Motor neuron (in vitro differentiated cells): ENCODE measurements around the gene SPATA46. TPM values are rescaled to one million over a fixed set of nuclear protein-coding genes. Genes with fewer than 3 reads are reported as not detected.

Experiments used
- ATAC-seq, 8 experiments: fragments of 200-7000 bp; cut with Tn5 transposase; replicated peaks in 6 of 8; 2 replicates each; pipeline ENCODE4 v1.8.0; 2021; ENCODE audit warnings: mild to moderate bottlenecking in 8 of 8, moderate library complexity in 8 of 8
- H3K27ac ChIP-seq, 2 donors: fragments of 250-450 bp; sonication (Bioruptor Pico); 2 replicates each; pipeline ENCODE4 v1.9.0; 2021; ENCODE audit warnings: antibody characterized with exemption in 2 of 2, mild to moderate bottlenecking in 2 of 2, moderate library complexity in 1 of 2
- H3K4me1 ChIP-seq, 2 donors: fragments of 250-450 bp; sonication (Bioruptor Pico); replicated peaks in 1 of 2; 2 replicates each; pipeline ENCODE4 v1.6.1; 2021; ENCODE audit warnings: antibody characterized with exemption in 2 of 2, mild to moderate bottlenecking in 2 of 2, moderate library complexity in 1 of 2
- H3K4me3 ChIP-seq, 5 donors: fragments of 250-450 bp; sonication (Bioruptor Pico); 2 replicates each; pipeline ENCODE4 v1.9.0; 2021; ENCODE audit warnings: antibody characterized with exemption in 5 of 5, mild to moderate bottlenecking in 5 of 5, moderate library complexity in 4 of 5
- WGBS, 10 experiments: fragments of 450-650 bp; shearing (Covaris generic); methylation state at CpG; one replicate each; pipeline ENCODE4 v1.0.0; 2022; 5-methylcytosine and 5-hydroxymethylcytosine counted together
- in situ Hi-C, 9 experiments: fragments of 400-800 bp; cut with MboI; loops; one replicate each; pipeline ENCODE4 v1.15.0; 2021; ENCODE audit warnings: low sequenced_read_pairs in 9 of 9, low pct_unique_long_range_greater_than_20kb in 2 of 9; ENCODE audit not compliant: unreplicated experiment in 9 of 9
- total RNA-seq, 8 experiments: library from RNA; unstranded; fragments of 300-600 nt; gene quantifications; 2 replicates each; pipeline versions ENCODE4 v1.2.3 to v1.2.4, GENCODE V29; 2022

SPATA46 gene
- total RNA-seq, 8 experiments from 2014 or later = 0.49 to 2.7 (median 1.1) TPM; not detected in 2

- in situ Hi-C loops = loop anchor here in 1 of 9 experiments (25.0 kb wide), 1 partner anchor 602 kb away; no protein-coding TSS in a partner anchor
- WGBS, 10 experiments = 25 to 100% (median 64%) methylated on average over 1 to 11 of the region's 11 CpGs; no CpG with 5 or more reads in 2 of the 10 experiments
Measured at GRCh38 chr1:162389021-162389818, 12.6 kb upstream of the SPATA46 start.

GRCh38 chr1:162388615-162389014 lies 12.0 kb upstream of the SPATA46 start:
- Histone ChIP-seq H3K27ac (no peak overlapping the region), H3K4me1 (peaks cover 29 to 46% of the 10 kb centered on the region in 2 donors), H3K4me3 (no peak overlapping the region)
- in situ Hi-C loops = loop anchor here in 1 of 9 experiments (25.0 kb wide), 1 partner anchor 601 kb away; no protein-coding TSS in a partner anchor
- WGBS, 10 experiments = 50 to 100% (median 88%) methylated on average over 1 to 5 of the region's 5 CpGs; no CpG with 5 or more reads in 3 of the 10 experiments
- ATAC-seq = peak in 4 of 8 experiments; percentile 7 to 16 (median 14)

More at GRCh38 chr1:162389021-162389818, 12.6 kb upstream of the SPATA46 start:
- no peak overlapping the region for H3K27ac ChIP-seq
- peaks cover 29 to 42% of the 10 kb centered on the region in 2 donors for H3K4me1 ChIP-seq
- peak in 5 of 8 experiments; percentile 25 to 64 (median 50) for ATAC-seq
- no peak overlapping the region for H3K4me3 ChIP-seq

GRCh38 chr1:162388083-162388594 lies 11.5 kb upstream of the SPATA46 start:
- no peak for ATAC-seq
- Histone ChIP-seq H3K4me3 (no peak overlapping the region), H3K4me1 (peaks cover 29 to 50% of the 10 kb centered on the region in 2 donors), H3K27ac (no peak overlapping the region)
- in situ Hi-C loops = loop anchor here in 1 of 9 experiments (25.0 kb wide), 1 partner anchor 601 kb away; no protein-coding TSS in a partner anchor
- 70 to 100% (median 90%) methylated on average over 2 to 8 of the region's 8 CpGs; no CpG with 5 or more reads in 1 of the 10 experiments for WGBS, 10 experiments

- Histone ChIP-seq H3K4me1 (peaks cover 29 to 50% of the 10 kb centered on the region in 2 donors), H3K4me3 (no peak overlapping the region), H3K27ac (no peak overlapping the region)
- ATAC-seq = no peak
- in situ Hi-C loops = loop anchor here in 1 of 9 experiments (25.0 kb wide), 1 partner anchor 600 kb away; no protein-coding TSS in a partner anchor
- WGBS, 10 experiments = 33 to 100% (median 74%) methylated on average over 2 to 20 of the region's 20 CpGs
Measured at GRCh38 chr1:162387226-162388082, 10.8 kb upstream of the SPATA46 start.

GRCh38 chr1:162386292-162387225 lies 9.9 kb upstream of the SPATA46 start:
- no peak overlapping the region for H3K4me3 ChIP-seq

GRCh38 chr1:162385702-162386101 lies 9.0 kb upstream of the SPATA46 start:
- WGBS, 10 experiments = 35 to 100% (median 93%) methylated on average over 2 to 3 of the region's 3 CpGs; no CpG with 5 or more reads in 5 of the 10 experiments
- H3K27ac ChIP-seq = no peak overlapping the region
- in situ Hi-C loops = loop anchor here in 1 of 9 experiments (25.0 kb wide), 1 partner anchor 598 kb away; no protein-coding TSS in a partner anchor
- ATAC-seq = no peak
- no peak overlapping the region for H3K4me3 ChIP-seq
- H3K4me1 ChIP-seq = peaks cover 26 to 47% of the 10 kb centered on the region in 2 donors

More at GRCh38 chr1:162386292-162387225, 9.9 kb upstream of the SPATA46 start:
- no peak overlapping the region for H3K27ac ChIP-seq
- ATAC-seq = no peak
- H3K4me1 ChIP-seq = peaks cover 26 to 47% of the 10 kb centered on the region in 2 donors
- 55 to 90% (median 76%) methylated on average over 3 to 8 of the region's 8 CpGs; no CpG with 5 or more reads in 2 of the 10 experiments for WGBS, 10 experiments
- in situ Hi-C loops = loop anchor here in 1 of 9 experiments (25.0 kb wide), 1 partner anchor 599 kb away; no protein-coding TSS in a partner anchor

GRCh38 chr1:162385280-162385623 lies 8.6 kb upstream of the SPATA46 start:
- H3K4me3 ChIP-seq = no peak overlapping the region
- H3K4me1 ChIP-seq = peaks cover 22 to 43% of the 10 kb centered on the region in 2 donors
- in situ Hi-C loops = loop anchor here in 1 of 9 experiments (25.0 kb wide), 1 partner anchor 598 kb away; no protein-coding TSS in a partner anchor
- 27 to 100% (median 86%) methylated on average over 1 to 3 of the region's 3 CpGs; no CpG with 5 or more reads in 4 of the 10 experiments for WGBS, 10 experiments
- ATAC-seq = no peak
- H3K27ac ChIP-seq = no peak overlapping the region

GRCh38 chr1:162384601-162385279 lies 8.1 kb upstream of the SPATA46 start:
- Histone ChIP-seq H3K27ac (no peak overlapping the region), H3K4me1 (peaks cover 17 to 38% of the 10 kb centered on the region in 2 donors), H3K4me3 (no peak overlapping the region)
- ATAC-seq = no peak
- 20 to 95% (median 80%) methylated on average over 1 to 9 of the region's 10 CpGs; no CpG with 5 or more reads in 1 of the 10 experiments for WGBS, 10 experiments
- in situ Hi-C loops = loop anchor here in 1 of 9 experiments (25.0 kb wide), 1 partner anchor 597 kb away; no protein-coding TSS in a partner anchor

- in situ Hi-C loops = loop anchor here in 1 of 9 experiments (25.0 kb wide), 1 partner anchor 597 kb away; no protein-coding TSS in a partner anchor
- H3K4me1 ChIP-seq = peaks cover 10 to 32% of the 10 kb centered on the region in 2 donors
- 75 to 100% (median 91%) methylated on average over 2 to 6 of the region's 6 CpGs; no CpG with 5 or more reads in 4 of the 10 experiments for WGBS, 10 experiments
- H3K27ac ChIP-seq = no peak overlapping the region
- no peak for ATAC-seq
- no peak overlapping the region for H3K4me3 ChIP-seq
Measured at GRCh38 chr1:162384116-162384515, 7.5 kb upstream of the SPATA46 start.

GRCh38 chr1:162383516-162383915 lies 6.9 kb upstream of the SPATA46 start:
- Histone ChIP-seq H3K27ac (no peak overlapping the region), H3K4me1 (peaks cover 4 to 26% of the 10 kb centered on the region in 2 donors), H3K4me3 (no peak overlapping the region)
- in situ Hi-C loops = loop anchor here in 1 of 9 experiments (25.0 kb wide), 1 partner anchor 596 kb away; no protein-coding TSS in a partner anchor
- 40 to 84% (median 63%) methylated on average over 1 to 8 of the region's 8 CpGs; no CpG with 5 or more reads in 2 of the 10 experiments for WGBS, 10 experiments
- ATAC-seq = no peak

- 50 to 100% (median 89%) methylated on average over 3 to 5 of the region's 6 CpGs; no CpG with 5 or more reads in 3 of the 10 experiments for WGBS, 10 experiments
- no peak overlapping the region for H3K27ac ChIP-seq
- peaks cover 2 to 22% of the 10 kb centered on the region in 2 donors for H3K4me1 ChIP-seq
- in situ Hi-C loops = loop anchor here in 1 of 9 experiments (25.0 kb wide), 1 partner anchor 596 kb away; no protein-coding TSS in a partner anchor
- H3K4me3 ChIP-seq = no peak overlapping the region
- ATAC-seq = no peak
Measured at GRCh38 chr1:162383091-162383490, 6.4 kb upstream of the SPATA46 start.
